Karpas-422 (cell line): Measurements from ENCODE around the gene LIN54. TPM values are rescaled to one million over a fixed set of nuclear protein-coding genes. Genes with fewer than 3 reads are reported as not detected.

ENCODE experiments used
- small RNA-seq: library from RNA; depleted of rRNA; stranded (forward); fragments of <200 nt; gene quantifications from one replicate; pipeline ENCODE3, GENCODE V24; 2014
- total RNA-seq: library from RNA; depleted of rRNA; stranded (reverse); fragments of >200 nt; shearing (Covaris generic); gene quantifications from 2 replicates; pipeline ENCODE4 v1.2.3, GENCODE V29; 2014; ENCODE audit warnings: low replicate concordance; rRNA removed

Gene LIN54
- total RNA-seq, 1 experiment from 2014 or later = 10.6 TPM

Small RNA genes lying within 50 kb of the gene (small RNA-seq; reads per million reads assigned to genes)
- gene RF00019 = not detected
- gene RNU6-615P = not detected

Other genes with a start within 250 kb of the LIN54 start
- 14.0 and 14.9 TPM in 2 replicates for gene SCD5, start 212.0 kb downstream of the LIN54 start, total RNA-seq
- gene SEC31A, start 119.7 kb downstream of the LIN54 start, total RNA-seq = 48.1 and 70.2 TPM in 2 replicates
- gene THAP9, start 110.1 kb downstream of the LIN54 start, total RNA-seq = 2.5 and 8.2 TPM in 2 replicates
- 37.6 and 42.7 TPM in 2 replicates for gene COPS4, start 24.4 kb upstream of the LIN54 start, total RNA-seq
- not detected in 2 replicates for gene PLAC8, start 103.9 kb upstream of the LIN54 start, total RNA-seq